UCSD-AML1 (cell line): Measurements from ENCODE around the gene PATE3.

Experiments used
- DNase-seq: peaks from one replicate; lab custom pipeline; 2025; ENCODE audit not compliant: unreplicated experiment; lab: John Stamatoyannopoulos, UW

The PATE3 gene

GRCh38 chr11:125835748-125836147 lies 47.8 kb downstream of the PATE3 start:
- no peak for DNase-seq
